Activated T-cell treated with anti-CD3 and anti-CD28 coated beads, Interleukin-2, amount 50 U/mL, for 1 hour (primary cell): Measurements from ENCODE around the gene MTA3.

Experiments used
- DNase-seq: peaks from one replicate; pipeline ENCODE4 v3.0.0-alpha.2; 2020

MTA3 gene

DNA sequence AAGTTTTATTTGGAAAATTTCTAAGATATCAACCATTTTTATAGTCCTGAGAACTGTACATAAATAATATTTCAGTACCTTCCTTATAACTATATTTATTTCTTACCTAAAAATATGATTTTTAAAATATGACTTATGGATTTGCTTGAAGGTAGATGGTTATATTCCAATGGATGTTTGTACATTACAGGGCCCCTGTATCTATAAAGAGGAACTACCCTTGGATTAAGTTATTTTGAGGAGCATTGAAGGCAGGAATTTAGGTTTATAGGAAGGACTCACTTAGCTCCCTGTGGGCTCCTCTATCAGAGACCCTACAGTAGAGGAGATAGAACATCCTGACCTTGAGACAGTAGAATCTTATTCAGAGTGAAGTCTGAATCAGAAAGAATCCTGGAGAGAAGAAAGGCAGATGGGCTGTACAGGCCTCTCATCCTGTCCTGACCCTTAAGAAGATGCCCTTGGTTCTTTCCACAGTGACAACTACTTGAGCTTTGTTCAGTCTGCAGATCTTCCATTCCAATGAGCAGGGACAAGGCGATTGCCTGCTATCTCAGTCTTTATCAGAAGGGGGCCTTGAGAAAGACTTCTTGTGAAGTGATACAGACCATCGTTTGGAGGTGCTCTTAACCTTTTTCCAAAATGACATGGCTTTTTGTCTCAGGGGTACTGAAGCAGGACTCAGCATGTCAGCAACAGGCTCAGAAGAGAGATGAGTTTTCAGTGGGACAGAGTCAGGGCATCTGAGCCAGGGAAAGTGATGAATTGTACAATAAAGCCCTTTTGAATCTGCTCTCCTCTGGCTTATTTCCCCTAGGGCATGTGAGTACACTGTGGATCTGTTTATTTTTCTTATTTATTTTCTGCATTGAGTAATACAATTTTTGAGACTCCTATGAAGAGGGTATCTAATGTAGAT lies 174.6 kb downstream of the MTA3 start:
- DNase-seq = no peak

DNA sequence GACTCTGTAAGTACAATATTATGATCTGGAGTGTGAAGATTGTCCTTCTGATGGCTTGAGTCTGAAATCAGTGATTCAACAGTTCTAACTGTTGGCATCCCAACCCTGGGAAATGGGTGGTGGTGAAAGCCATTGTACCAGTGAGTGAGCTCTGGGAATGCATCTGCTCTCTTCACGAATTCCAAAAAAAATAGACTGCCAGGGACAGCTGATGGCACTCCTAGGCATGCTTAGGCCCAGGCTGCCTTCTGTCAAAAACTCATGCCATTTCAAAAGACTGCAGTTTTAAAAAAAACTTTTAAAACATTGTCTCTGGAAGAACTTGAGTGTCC lies 175.2 kb downstream of the MTA3 start:
- DNase-seq = no peak

DNA sequence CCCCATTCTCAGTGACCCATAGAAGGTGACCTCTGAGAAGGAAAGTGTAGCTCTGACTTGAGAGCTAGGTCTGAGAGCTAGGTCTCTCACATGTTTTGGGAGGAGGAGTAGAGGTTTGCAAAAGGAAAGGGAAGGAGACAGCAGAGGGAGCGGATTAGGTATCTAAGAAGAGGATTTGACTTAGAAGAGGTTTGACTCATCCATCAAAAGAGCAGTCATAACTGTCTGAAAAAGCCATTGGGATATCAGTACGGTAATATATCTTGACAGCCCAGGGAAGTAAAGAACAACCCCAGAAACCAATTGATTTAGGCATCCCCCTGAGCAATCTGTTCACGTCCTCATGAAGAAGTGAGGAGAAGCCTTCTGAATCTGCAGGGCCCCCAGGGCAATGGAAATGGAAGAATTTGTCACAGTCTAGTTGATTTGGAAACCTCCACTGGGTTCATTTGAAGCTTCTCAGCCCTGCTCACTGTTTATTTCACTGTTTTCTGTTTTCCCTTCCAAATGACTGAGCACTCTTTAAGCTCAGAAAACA lies 176.2 kb downstream of the MTA3 start:
- DNase-seq = no peak

DNA sequence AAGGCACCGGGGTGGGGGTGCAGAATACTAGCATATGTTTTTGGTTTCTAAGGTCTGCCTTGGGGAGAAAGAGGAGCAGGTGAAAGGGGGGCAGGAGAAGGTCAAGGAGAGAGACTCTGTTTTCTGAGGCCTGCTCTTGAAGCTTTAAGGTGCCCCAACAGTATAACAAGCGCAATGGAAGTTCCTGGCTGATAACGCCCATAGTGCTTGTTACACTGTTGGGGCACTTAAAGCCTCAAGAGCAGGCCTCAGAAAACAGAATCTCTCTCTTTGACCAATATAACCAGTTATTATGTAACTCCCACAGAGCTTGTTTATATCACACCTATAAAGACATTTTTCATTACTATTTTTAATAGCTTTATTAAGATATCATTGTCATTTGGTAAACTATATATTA lies 179.0 kb downstream of the MTA3 start:
- no peak for DNase-seq

DNA sequence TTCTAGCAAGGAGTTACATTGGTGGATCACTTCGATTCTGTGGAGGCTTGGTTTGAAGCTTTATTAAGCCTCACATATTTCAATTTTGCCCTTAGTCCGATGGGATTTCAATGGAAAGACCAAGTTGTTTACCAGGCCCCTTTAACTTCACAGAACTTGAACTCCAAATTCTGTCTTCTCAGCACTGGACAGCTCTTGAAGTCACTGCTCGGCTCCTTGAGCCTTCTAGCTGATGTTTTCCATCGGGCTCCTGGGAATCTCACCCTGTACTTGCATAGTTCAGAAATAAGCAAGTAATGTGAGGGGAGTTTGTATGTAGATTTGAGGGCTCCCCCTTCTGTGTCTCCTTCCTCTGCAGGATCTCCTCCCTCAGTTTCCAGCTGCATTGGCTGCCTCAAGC lies 180.4 kb downstream of the MTA3 start:
- no peak for DNase-seq

DNA sequence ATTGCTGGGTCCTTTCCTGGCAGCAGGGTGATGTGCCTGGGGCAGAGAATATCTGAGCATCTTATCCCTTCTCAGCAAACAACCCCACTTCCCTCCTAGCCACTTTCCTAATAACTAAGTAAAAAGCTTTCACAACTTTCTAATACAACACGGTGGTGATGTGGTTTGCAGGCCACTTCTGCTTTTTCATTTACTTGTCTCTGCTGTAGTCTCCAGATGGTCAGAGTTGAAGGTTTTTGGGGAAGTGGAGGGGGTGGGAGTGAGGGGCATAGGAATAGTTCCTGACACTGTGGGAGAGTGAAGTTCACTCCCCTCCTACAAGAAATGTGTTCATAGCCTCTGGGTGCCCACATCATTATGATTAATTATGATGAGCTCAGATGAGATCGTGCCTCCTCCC lies 183.9 kb downstream of the MTA3 start:
- DNase-seq = no peak

DNA sequence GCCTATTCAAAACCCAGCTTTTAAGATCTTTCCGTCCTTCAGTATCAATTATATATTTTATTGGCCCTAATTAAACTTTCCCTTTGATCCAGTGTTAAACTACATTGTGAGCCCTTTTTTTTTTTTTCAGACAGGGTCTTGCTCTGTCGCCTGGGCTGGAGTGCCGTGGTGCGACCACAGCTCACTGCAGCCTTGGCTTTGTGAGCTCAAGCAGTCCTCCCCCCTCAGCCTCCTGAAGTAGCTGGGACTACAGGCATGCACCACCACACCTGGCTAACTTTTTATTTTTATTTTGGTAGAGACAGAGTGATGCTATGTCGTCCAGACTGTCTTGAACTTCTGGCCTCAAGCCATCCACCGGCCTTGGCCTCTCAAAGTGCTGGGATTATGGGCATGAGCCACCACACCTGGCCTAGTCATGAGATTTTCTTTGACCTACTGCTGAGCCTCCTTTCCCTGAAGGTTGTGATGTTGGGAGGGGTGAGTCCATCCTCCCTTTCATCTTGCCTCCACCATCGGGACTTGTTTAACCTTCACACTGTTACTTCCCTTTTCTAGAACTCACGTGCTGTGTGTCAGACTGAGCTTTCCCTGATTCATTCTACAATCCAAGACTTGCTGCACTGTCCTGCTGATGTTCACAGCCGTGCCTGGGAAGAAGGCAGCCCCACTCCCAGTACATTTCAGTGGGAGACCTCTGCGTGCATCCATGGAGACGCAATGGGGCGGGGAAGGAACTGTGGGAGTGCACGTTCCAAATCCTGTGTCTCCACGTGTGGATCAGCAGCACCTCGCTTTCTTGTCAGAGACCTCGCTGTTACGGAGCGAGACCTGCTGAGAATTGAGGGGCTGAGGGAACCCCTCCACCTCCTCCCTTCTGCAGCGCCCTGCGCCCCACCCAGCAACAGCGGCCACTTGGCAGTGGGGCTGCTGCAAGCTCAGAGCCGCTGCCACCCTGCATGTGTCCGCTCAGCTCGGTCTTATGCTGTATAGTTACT lies 184.7 kb downstream of the MTA3 start:
- DNase-seq = no peak

DNA sequence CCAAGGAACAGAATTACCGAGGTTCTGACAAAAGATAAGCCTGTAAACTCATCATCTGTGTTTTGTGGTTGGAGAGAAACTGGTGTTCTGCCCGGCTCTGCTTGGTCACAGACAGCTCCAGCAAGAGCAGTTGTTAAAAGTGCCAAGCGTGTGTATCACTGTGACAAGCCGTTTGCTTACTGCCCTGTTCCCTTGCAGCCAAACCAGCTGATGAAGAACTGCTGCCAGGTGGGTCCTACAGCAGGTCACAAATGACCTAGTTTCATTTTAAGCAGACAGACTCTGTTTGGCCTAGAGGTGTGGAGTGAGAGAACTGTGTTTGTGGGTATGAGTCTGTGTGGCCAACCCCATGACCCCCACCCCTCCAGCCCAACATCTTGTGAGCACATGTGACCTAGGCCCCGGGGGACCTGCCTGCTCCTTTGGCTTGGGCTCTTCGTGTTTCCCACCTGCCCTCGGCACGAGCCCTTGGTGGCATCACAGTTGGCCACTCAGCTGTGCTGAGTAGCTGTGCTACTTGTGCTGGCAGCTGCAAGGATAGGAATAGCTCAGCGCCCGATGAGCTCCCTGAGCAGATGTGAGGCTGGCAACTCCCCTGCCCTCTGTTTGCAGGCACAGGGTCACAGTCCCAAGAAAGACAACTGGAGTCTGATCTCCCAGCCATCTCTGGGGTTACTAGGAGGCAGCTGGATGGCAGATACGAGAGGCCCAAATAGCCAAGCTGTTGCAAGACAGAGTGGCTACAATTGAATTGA lies 185.8 kb downstream of the MTA3 start:
- no peak for DNase-seq

DNA sequence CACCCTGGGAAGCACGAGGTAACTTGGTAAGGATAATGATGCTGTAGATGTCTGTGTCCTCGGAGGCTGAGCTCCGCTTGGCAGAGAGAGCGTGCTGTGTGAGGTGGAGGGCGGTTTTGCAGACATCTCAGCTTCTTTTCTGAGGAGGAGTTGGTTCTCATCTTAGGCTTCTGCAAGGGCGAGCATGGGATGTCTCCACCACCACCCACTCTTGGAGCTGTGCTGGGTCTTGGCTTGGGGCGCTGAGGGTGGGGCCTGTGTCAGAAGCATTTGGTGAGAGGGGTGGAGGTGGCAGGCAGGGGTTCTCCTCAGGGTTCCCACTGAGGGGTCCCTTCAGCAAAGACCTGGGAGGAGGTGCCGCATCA lies 186.3 kb downstream of the MTA3 start:
- no peak for DNase-seq

DNA sequence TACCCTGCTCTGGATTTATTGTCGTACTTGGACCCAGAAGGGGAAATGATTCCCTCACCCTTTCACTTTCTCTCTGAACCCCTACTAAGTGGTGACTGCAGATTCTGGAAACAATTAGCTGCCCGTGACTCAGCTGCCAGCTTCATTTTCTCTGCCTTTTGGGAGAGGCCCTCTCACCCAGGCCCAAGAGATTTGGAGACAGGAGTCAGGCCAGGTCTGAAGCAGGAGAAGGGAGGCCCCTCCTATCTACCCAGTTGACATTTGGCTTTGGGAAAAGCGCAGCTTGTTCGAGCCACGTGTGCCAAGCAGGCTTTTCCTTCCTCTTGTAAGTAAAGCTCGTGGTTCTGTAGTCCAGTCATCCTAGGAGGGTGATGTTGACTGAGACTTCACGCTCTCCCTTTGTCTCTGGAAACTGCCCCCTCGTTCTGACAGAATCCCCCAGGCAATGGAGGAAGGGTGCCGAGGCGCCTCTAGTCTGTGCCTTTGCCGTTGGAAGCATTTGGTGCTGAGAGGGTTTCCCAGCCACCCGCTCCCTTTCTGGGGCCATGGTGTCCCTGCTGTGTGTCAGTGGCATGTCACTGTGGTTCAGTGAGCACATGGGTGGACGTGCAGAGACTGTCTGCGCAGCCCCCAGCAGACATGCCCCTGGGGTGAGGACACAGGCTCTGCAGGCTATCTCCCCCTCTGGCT lies 186.9 kb downstream of the MTA3 start:
- no peak for DNase-seq

DNA sequence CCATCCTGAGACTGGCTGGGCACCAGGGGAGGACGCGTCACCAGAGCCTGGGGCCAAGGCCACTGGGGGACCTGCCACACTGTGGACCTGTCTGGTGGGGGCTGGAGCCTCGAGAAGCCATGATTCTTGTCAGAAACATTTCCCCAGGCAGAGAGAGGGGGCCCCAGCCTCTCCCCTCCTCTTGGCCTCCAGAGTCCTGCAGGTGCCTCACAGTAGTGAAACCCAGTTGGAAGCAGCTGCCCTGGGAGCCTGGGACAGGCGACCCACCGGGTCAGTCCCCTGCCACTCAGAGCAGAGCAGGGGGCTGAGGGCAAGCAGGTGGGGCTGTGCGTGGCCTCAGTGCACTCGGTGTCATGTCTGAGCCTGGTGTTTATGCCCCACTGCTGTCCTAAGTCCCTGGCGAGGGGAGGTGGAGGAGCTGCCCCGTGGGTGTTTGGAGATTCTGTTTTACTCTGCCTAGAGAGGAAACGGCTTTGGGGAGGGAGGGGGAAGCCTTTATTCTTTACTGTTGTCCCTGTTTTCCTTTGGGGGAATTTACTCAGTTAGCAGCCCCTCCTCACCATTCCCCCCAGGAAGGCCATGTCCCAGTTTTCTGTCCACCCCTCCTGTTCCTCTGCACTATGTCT lies 187.8 kb downstream of the MTA3 start:
- DNase-seq = no peak

DNA sequence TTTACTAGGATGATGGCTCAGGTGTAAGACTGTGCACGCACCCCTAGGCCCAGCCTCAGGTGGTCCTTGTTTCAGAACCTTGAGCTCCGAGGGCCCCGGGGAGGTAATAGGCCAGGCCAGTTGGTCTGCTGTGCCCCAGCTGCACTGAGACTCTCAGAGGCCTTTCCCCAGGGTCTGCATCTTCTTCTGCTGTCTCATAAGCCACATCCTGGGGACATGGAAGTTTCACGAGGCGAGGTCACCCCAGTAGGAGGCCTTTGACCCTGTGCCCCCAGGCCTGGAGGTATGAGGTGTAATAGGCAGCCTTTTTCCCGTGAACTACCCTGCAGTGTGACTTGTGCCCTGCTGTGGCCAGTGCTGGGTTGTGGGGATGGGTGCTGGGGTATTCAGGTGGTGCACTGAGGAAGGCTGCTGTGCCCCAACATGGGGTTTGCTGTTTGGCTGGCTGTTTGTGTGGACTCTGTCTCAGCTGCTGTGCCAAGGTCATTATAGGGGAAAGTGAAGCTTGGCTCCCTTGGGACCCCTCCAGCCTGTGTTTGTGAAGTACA lies 188.6 kb downstream of the MTA3 start:
- DNase-seq = no peak

DNA sequence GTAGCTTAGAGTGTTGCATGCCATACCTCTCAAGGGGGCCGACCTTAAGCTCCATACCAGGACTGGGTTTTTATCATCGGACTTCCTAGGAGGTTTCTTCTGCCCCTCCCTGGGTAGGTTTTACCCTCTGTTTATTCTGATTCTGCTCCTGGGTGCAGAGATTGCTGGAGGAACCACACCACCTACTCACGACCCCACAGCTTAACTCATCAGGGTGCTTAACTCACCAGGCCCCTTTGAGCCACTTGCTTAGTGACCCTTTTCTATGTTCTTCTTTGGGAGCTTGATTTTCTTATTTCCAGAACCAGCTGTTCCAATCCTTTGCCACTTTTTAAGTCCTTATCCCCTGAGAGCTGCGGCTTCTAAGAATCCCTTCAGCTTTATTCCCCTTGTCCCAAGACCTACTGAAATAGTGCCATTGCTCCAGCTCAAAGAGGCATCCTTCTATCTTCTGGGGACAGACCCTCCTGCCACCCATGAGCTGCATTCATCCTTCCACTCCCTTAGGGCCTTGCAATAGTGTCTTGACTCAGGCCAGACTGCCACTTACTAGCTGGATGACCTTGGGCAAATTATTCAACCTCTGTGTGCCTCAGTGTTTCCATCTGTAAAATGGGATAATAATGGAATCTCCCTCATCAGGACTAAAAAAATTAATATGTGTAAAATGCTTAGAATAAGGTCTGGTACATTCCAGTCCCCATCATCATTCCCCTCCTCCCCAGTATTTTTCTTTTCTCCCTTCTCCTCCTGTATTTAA lies 189.7 kb downstream of the MTA3 start:
- no peak for DNase-seq

DNA sequence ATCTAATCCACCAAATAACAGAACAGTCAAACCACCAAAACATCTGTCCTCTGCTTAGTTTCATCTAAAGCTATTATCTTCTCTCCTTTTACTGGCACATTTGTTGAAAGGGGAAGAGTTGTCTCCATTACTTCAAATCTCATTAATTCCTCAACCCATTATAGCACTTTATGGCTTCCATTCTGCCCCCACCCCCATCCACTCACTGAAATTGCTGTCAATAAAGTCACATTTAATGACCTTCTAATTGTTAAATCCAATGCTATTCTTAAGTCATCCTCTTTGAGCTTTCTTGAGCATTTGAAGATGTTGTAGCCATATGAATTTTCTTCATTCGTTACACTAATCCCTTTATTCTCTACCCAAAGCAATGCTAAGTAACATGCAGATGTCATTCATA lies 190.3 kb downstream of the MTA3 start:
- no peak for DNase-seq

DNA sequence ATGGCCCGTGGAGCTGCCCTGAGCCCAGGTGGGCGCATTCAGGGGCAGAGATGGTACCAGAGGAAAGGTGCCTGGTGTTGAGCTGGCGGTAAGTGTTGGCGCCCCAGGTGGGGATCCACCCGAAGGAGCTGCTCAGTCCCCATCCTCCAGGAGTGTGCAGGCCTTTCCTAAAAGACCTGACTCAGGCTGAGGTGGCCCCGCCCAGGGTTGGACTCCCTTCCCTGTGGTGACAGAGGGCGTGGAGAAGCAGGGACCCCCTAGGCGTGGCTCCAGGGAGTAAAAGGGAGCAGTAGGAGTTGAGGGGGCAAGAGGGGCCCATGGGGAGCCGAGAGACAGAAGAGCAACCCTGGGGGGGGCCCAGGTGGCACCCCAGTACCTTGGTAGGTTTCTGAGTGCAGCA lies 193.1 kb downstream of the MTA3 start:
- no peak for DNase-seq

DNA sequence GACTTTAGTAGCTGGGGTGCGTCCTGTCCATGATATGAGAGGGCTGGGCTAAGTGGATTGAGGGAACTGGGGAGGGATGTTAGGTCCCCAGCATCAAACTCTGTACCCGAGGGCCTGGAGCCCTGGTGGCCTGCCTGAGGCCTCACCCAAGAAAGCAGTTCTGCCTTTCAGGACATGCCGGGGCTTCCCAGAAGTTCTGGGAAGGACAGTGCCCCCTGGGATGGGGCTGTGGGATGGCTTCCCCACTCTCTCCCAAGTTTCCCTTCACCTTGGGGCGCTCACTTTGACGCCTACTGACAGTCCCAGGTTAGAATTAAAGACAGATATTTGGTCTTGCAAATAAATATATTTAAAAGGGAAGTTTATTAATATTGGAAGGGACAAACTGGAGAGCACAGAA lies 193.7 kb downstream of the MTA3 start:
- no peak for DNase-seq

DNA sequence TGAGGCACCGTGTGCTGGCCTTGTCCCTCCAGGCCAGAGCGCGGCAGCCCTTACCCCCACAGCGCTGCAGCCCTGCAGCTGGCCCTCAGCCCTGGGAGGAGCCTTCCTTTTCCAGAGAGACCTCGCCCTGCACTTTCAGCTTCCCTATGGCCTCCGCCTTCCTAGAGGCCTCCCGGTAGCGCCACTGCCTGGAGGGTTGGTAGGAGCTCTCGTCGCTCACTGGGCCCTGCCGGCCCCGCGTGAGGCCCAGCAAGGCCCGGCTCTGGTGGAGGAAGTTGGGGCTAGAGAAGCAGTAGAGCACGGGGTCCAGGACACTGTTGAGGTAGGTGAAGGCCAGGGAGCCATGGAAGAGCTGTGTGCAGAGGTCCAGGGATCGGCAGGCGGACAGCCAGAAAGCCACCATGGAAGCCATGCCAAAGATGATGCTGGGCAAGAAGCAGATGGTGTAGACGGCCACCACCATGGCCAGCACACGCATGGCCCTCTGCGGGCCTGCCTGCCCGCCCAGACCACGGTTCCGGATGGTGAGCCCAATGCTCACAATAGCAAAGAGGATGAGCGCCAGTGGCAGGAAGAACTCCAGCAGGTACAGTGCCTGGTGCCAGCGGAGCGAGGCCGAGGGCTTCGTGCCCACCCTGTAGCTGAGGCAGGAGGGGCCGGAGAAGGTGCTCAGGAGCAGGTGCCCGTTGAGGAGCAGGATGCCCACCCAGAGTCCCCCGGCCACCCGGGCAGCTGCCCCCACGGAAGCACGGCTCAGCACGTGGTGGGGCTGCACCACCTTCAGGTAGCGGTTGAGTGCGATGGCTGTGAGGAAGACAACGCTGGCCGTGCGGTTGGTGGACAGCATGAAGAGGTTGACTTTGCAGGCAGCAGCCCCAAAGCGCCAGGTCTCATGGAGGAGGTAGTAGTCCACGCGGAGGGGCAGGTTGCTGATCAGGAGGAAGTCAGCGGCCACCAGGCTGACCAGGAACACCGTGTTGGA lies 194.7 kb downstream of the MTA3 start:
- DNase-seq = no peak

DNA sequence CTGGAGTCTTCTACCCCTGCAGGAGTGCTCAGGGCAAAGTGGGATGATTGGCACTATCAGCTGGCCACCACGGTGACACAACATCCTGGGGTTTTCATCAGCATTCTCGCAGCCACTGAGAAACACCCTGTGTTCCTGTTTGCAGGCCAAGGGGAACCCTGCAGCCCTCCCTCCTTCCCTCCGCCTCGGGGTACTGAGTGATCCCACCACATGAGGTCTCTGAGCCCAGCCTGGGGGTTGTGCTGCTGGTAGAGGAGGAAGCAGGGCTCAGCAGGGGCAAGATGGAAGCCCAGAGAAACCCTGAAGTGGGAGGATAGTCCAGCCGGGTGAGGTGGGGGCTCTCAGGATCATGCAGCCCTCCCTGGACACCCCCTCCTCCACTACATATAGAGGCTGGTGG lies 195.7 kb downstream of the MTA3 start, which contains the start of gene OXER1:
TSS of gene OXER1 (minus strand) at position 40 of the 400 bp plus-strand sequence. CDS start 73 bp downstream, outside the sequence.
- no peak for DNase-seq

DNA sequence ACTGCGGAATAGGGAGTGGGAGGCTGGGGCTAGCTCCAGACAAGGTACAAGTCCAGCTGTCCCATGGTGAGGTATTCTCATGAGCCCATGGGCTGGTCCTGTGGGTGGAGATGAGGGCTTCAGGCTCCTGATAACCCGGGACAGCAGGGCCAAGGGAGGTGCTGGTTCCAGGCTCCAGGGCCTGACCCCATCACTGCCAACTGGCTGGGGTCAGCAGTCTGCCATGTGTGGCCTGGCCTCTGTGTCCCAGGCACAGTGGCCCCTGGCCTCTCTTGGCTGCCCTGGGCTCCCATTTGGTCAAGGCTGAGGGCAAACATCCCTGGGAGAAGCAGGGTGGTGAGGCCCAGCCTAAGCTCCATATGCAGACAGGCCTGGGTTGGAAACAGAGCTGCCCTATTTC lies 196.5 kb downstream of the MTA3 start:
- DNase-seq = no peak
